K562 (cell line): ENCODE data around the gene CAPRIN1. TPM values are rescaled to one million over a fixed set of nuclear protein-coding genes. Genes with fewer than 3 reads are reported as not detected.

Source experiments
- BHLHE40 ChIP-seq: IDR thresholded peaks from 2 replicates; pipeline ENCODE4 v1.6.1; 2011; ENCODE audit warnings: low read length, improper control_type of control experiment
- CTBP1 ChIP-seq: fragments of 450-650 bp; IDR thresholded peaks from 2 replicates; pipeline ENCODE4 v1.6.1; 2016; ENCODE audit warnings: borderline replicate concordance
- ELF4 ChIP-seq: fragments of 450-650 bp; formaldehyde crosslinking; IDR thresholded peaks from 2 replicates; pipeline ENCODE4 v1.4.0; 2022; ENCODE audit warnings: missing genetic modification characterization
- FOS ChIP-seq: IDR thresholded peaks from 3 replicates; pipeline ENCODE4 v1.6.1; 2011; ENCODE audit not compliant: insufficient read length; ENCODE audit errors: extremely low read depth
- GABPB1 ChIP-seq: sonication (generic); formaldehyde crosslinking; IDR thresholded peaks from 2 replicates; pipeline ENCODE4 v1.8.0; 2022; ENCODE audit warnings: mild to moderate bottlenecking, missing genetic modification reagents
- HES1 ChIP-seq: fragments of 450-650 bp; IDR thresholded peaks from 2 replicates; pipeline ENCODE4 v1.6.1; 2016; ENCODE audit warnings: low read depth, mild to moderate bottlenecking, moderate library complexity
- HNRNPH1 ChIP-seq: fragments of 200-400 bp; formaldehyde crosslinking; optimal IDR thresholded peaks from 2 replicates; pipeline ENCODE3; 2017; ENCODE audit warnings: low read depth, mild to moderate bottlenecking, low read length, moderate library complexity
- ILF3 ChIP-seq: fragments of 450-650 bp; IDR thresholded peaks from 2 replicates; pipeline ENCODE4 v1.6.1; 2018; ENCODE audit warnings: antibody characterized with exemption, mild to moderate bottlenecking, moderate library complexity, borderline replicate concordance
- KAT7 ChIP-seq: sonication (generic); formaldehyde crosslinking; IDR thresholded peaks from 2 replicates; pipeline ENCODE4 v1.8.0; 2022; ENCODE audit warnings: missing genetic modification reagents, mild to moderate bottlenecking, borderline replicate concordance
- KHSRP ChIP-seq: fragments of 450-650 bp; IDR thresholded peaks from 2 replicates; pipeline ENCODE4 v1.6.1; 2017
- MTF1 ChIP-seq: fragments of 250-450 bp; sonication (Bioruptor Pico); IDR thresholded peaks from 2 replicates; pipeline ENCODE4 v1.9.0; 2021; ENCODE audit warnings: moderate library complexity, mild to moderate bottlenecking, inconsistent platforms, borderline replicate concordance
- NCOA6 ChIP-seq: fragments of 450-650 bp; IDR thresholded peaks from 2 replicates; pipeline ENCODE4 v1.6.1; 2017; ENCODE audit warnings: mild to moderate bottlenecking
- POLR2G ChIP-seq: fragments of 200-400 bp; formaldehyde crosslinking; IDR thresholded peaks from 2 replicates; pipeline ENCODE4 v1.6.1; 2017; ENCODE audit warnings: low read depth, mild to moderate bottlenecking, antibody characterized with exemption, low read length, moderate library complexity
- PRPF4 ChIP-seq: fragments of 200-400 bp; formaldehyde crosslinking; IDR thresholded peaks from one replicate; pipeline ENCODE4 v1.6.1; 2017; ENCODE audit warnings: low read length, low read depth, mild to moderate bottlenecking; ENCODE audit not compliant: insufficient read depth, poor library complexity, severe bottlenecking
- RBM34 ChIP-seq: fragments of 200-400 bp; formaldehyde crosslinking; IDR thresholded peaks from 2 replicates; pipeline ENCODE4 v1.6.1; 2018; ENCODE audit warnings: low read length, borderline replicate concordance; ENCODE audit not compliant: insufficient read depth
- SNAPC5 ChIP-seq: fragments of 250-450 bp; sonication (Bioruptor Pico); IDR thresholded peaks from 2 replicates; pipeline ENCODE4 v1.8.0; 2021; ENCODE audit warnings: moderate library complexity, mild to moderate bottlenecking, inconsistent platforms
- TAF7 ChIP-seq: fragments of 450-650 bp; IDR thresholded peaks from 2 replicates; pipeline ENCODE4 v1.6.1; 2016; ENCODE audit warnings: missing genetic modification characterization, missing compliant biosample characterization
- ZNF140 ChIP-seq: fragments of 250-450 bp; sonication (Bioruptor Pico); IDR thresholded peaks from 2 replicates; pipeline ENCODE4 v1.8.0; 2021; ENCODE audit warnings: moderate library complexity, mild to moderate bottlenecking, inconsistent platforms
- ZNF445 ChIP-seq: fragments of 250-450 bp; sonication (Bioruptor Pico); IDR thresholded peaks from 2 replicates; pipeline ENCODE4 v1.4.0; 2020; ENCODE audit warnings: low read depth, mild to moderate bottlenecking, moderate library complexity
- ZNF707 ChIP-seq: fragments of 250-450 bp; sonication (Bioruptor Pico); conservative IDR thresholded peaks from 2 replicates; pipeline ENCODE4 v1.8.0; 2022; ENCODE audit warnings: inconsistent platforms, mild to moderate bottlenecking, moderate library complexity
- polyA plus RNA-seq, 8 experiments: library from polyadenylated mRNA; depleted of rRNA in 4 of 8; stranded (reverse) in 5 of 8; unstranded in 3 of 8; fragments of >200 nt; fragmentation: Nextera tagmentation in 2 of 8; fragmentation: Illumina TruSeq in 1 of 8; extraction: Ambion mirVana in 2 of 8; extraction: Trizol in 1 of 8; gene quantifications; 2 replicates each; pipeline versions ENCODE4 v1.2.1 to v1.2.3, GENCODE V29; 2011 to 2014; ENCODE audit warnings: inconsistent platforms in 1 of 8, missing spikeins in 1 of 8
- total RNA-seq, 7 experiments: library from RNA; depleted of rRNA in 6 of 7; stranded (reverse); fragments of >200 nt in 6 of 7; fragmentation: Illumina TruSeq in 2 of 7; extraction: Trizol in 2 of 7; gene quantifications; 2 replicates each; pipeline versions ENCODE4 v1.2.1 to v1.2.3, GENCODE V29; 2011 to 2021; ENCODE audit warnings: low replicate concordance in 1 of 7
- TF ChIP-seq, protein P1 (sequence below): sonication (generic); formaldehyde crosslinking; IDR thresholded peaks from 2 replicates; pipeline ENCODE4 v1.8.1; 2023; ENCODE audit warnings: mild to moderate bottlenecking, missing genetic modification reagents

Gene CAPRIN1
- total and polyA plus RNA-seq, 9 of the 15 experiments (the other 6 are each of a cell fraction or from before 2014, with no cell fraction given), result 49.6 to 271 (median 244) TPM

DNA sequence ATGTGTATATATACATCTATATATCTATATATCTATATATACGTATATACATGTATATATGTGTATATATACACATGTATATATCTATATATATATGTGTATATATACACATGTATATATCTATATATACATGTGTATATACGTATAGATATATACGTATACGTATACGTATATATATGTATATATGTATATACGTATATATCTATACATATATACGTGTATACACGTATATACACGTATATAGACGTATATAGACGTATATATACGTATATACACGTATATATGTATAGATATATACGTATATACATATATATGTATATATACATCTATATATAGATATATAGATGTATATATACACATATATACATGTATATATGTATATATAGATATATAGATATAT lies 25.1 kb upstream of the CAPRIN1 start (continued):
- TF ChIP-seq, protein P1, sequence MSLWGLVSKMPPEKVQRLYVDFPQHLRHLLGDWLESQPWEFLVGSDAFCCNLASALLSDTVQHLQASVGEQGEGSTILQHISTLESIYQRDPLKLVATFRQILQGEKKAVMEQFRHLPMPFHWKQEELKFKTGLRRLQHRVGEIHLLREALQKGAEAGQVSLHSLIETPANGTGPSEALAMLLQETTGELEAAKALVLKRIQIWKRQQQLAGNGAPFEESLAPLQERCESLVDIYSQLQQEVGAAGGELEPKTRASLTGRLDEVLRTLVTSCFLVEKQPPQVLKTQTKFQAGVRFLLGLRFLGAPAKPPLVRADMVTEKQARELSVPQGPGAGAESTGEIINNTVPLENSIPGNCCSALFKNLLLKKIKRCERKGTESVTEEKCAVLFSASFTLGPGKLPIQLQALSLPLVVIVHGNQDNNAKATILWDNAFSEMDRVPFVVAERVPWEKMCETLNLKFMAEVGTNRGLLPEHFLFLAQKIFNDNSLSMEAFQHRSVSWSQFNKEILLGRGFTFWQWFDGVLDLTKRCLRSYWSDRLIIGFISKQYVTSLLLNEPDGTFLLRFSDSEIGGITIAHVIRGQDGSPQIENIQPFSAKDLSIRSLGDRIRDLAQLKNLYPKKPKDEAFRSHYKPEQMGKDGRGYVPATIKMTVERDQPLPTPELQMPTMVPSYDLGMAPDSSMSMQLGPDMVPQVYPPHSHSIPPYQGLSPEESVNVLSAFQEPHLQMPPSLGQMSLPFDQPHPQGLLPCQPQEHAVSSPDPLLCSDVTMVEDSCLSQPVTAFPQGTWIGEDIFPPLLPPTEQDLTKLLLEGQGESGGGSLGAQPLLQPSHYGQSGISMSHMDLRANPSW, result no peak
- no peak for TF ChIP-seq NCOA6
- TF ChIP-seq MTF1 (CRISPR knock-in tag), result peak; percentile 87; the same call in 1 of the 2 replicates
- TF ChIP-seq ELF4 (CRISPR knock-in tag), result no peak
- TF ChIP-seq FOS, result no peak
- no peak for TF ChIP-seq PRPF4
- no peak for TF ChIP-seq CTBP1
- TF ChIP-seq TAF7, result no peak
- TF ChIP-seq BHLHE40, result no peak
- TF ChIP-seq KHSRP, result no peak
- no peak for TF ChIP-seq ILF3
- no peak for TF ChIP-seq GABPB1
- no peak for TF ChIP-seq ZNF445 (CRISPR knock-in tag)
- peak; percentile 90 for TF ChIP-seq ZNF140 (CRISPR knock-in tag)
- TF ChIP-seq RBM34, result no peak
- no peak for TF ChIP-seq KAT7 (CRISPR knock-in tag)
- no peak for TF ChIP-seq SNAPC5
- no peak for TF ChIP-seq HNRNPH1
- no peak for TF ChIP-seq POLR2G
- peak; percentile 81 for TF ChIP-seq ZNF707 (CRISPR knock-in tag)
- TF ChIP-seq HES1, result no peak
